ENCODE results near the gene ARHGEF3. TPM values are rescaled to one million over a fixed set of nuclear protein-coding genes. Genes with fewer than 3 reads are reported as not detected.

ARHGEF3 gene
- total RNA-seq, 1 experiment from 2014 or later, result 4.4 TPM

- no peaks in the 10 kb centered on the region for H3K4me1 ChIP-seq (ENCODE audit: insufficient read depth, low read length)
- H3K36me3 Mint-ChIP-seq (ENCODE audit: insufficient read depth in 1 of 3, low read depth in 3 of 3), result no peaks in the 10 kb centered on the region
- no peaks in the 10 kb centered on the region for H3K27me3 Mint-ChIP-seq (ENCODE audit: low read depth)
These were observed 76.6 kb downstream of the ARHGEF3 start for GRCh38 chr3:56725175-56725574.

More at GRCh38 chr3:56725175-56725574, 76.6 kb downstream of the ARHGEF3 start:
- Histone ChIP-seq H4K8ac (replicated peaks; ENCODE audit: insufficient read length, low read depth, low read length) (no peak overlapping the region), H3K27me3 (ENCODE audit: insufficient read depth, low read length) (no peaks in the 10 kb centered on the region), H2BK12ac (ENCODE audit: insufficient read length, low read depth, low read length) (no peak overlapping the region), H3K27ac (ENCODE audit: insufficient read length, low read depth, low read length) (no peak overlapping the region), H3K9ac (ENCODE audit: extremely low read depth, insufficient read length, low read length) (no peak overlapping the region), H3K79me1 (ENCODE audit: insufficient read depth, low read depth, low read length, poor library complexity, severe bottlenecking) (no peaks in the 10 kb centered on the region), H2AFZ (ENCODE audit: low read length) (no peak overlapping the region), H2BK15ac (ENCODE audit: low read depth, low read length) (no peak overlapping the region), H2AK5ac (ENCODE audit: insufficient read length, low read length) (no peak overlapping the region), H2BK5ac (ENCODE audit: insufficient read length, low read length) (no peak overlapping the region), H2BK20ac (ENCODE audit: low read depth, low read length, poor library complexity, severe bottlenecking) (no peak overlapping the region), H4K91ac (ENCODE audit: insufficient read length, low read depth, low read length) (no peak overlapping the region), H3K23me2 (ENCODE audit: insufficient read length, low read depth, low read length, poor library complexity, severe bottlenecking) (no peaks in the 10 kb centered on the region), H3K9me3 (ENCODE audit: control insufficient read depth, low read depth, low read length) (no peaks in the 10 kb centered on the region), H3T11ph (ENCODE audit: low read length) (no peak overlapping the region), H3K4ac (ENCODE audit: low read depth, low read length) (no peak overlapping the region), H2BK120ac (ENCODE audit: low read depth, low read length, poor library complexity, severe bottlenecking) (no peak overlapping the region), H3K14ac (ENCODE audit: insufficient read depth, low read length) (no peak overlapping the region), H3K79me2 (ENCODE audit: insufficient read depth, low read length) (no peaks in the 10 kb centered on the region), H3K18ac (ENCODE audit: insufficient read length, low read depth, low read length) (no peak overlapping the region), H4K20me1 (ENCODE audit: control insufficient read depth, insufficient read depth, insufficient read length) (no peaks in the 10 kb centered on the region), H4K5ac (ENCODE audit: insufficient read length, low read depth, low read length) (no peak overlapping the region), H3K56ac (ENCODE audit: insufficient read length, low read depth, low read length) (no peak overlapping the region), H3K4me2 (ENCODE audit: insufficient read depth, insufficient read length, low read length) (no peak overlapping the region), H3K23ac (ENCODE audit: insufficient read length, low read depth, low read length) (no peak overlapping the region)
- DNase-seq, result no peak
- H3K4me3 Mint-ChIP-seq, result no peak overlapping the region
- WGBS (ENCODE audit: extremely low coverage, insufficient read length, low lambda C conversion rate), result no CpG with 5 or more reads among the region's 3 CpGs
- TF ChIP-seq, protein P1, sequence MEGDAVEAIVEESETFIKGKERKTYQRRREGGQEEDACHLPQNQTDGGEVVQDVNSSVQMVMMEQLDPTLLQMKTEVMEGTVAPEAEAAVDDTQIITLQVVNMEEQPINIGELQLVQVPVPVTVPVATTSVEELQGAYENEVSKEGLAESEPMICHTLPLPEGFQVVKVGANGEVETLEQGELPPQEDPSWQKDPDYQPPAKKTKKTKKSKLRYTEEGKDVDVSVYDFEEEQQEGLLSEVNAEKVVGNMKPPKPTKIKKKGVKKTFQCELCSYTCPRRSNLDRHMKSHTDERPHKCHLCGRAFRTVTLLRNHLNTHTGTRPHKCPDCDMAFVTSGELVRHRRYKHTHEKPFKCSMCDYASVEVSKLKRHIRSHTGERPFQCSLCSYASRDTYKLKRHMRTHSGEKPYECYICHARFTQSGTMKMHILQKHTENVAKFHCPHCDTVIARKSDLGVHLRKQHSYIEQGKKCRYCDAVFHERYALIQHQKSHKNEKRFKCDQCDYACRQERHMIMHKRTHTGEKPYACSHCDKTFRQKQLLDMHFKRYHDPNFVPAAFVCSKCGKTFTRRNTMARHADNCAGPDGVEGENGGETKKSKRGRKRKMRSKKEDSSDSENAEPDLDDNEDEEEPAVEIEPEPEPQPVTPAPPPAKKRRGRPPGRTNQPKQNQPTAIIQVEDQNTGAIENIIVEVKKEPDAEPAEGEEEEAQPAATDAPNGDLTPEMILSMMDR (conservative IDR thresholded peaks at IDR 0.05), result no peak
- H3K9me3 Mint-ChIP-seq, result no peaks in the 10 kb centered on the region
- no peaks in the 10 kb centered on the region for H3K4me1 Mint-ChIP-seq
- no peak overlapping the region for H3K27ac Mint-ChIP-seq
